HCT116 (cell line): ENCODE data around the gene ARID1A. TPM values are rescaled to one million over a fixed set of nuclear protein-coding genes. Genes with fewer than 3 reads are reported as not detected.
"Not testable (repeated sequence)": the region's sequence is repeated elsewhere in the genome, so short reads cannot be mapped to it uniquely, and the experiment has no call there.

Source experiments
- ATAC-seq: fragments of 200-7000 bp; cut with Tn5 transposase; 2 replicates; pipeline ENCODE4 v1.9.1; 2020; ENCODE audit warnings: mild to moderate bottlenecking, moderate library complexity
- BruUV-seq: library from RNA; stranded (reverse); fragments of 400-500 nt; replicated peaks from 2 replicates; lab custom pipeline; 2021; lab: Mats Ljungman, UMichigan
- CTCF ChIA-PET: fragments of 300-600 bp; sonication (Branson Sonifier 250); formaldehyde crosslinking; loops from one replicate; lab custom pipeline; 2021; ENCODE audit warnings: antibody characterized with exemption; lab: Charles Lee
- POLR2A ChIA-PET: fragments of 300-600, 350-600 bp; sonication (Branson Sonifier 250); formaldehyde crosslinking; loops from one replicate; lab custom pipeline; 2021; ENCODE audit warnings: antibody characterized with exemption; lab: Charles Lee
- RAD21 ChIA-PET, 2 experiments: fragments of 300-600 bp; sonication (Branson Sonifier 250); formaldehyde crosslinking; loops; one replicate each; lab custom pipeline; 2023; ENCODE audit warnings: low total read pairs in 2 of 2; ENCODE audit not compliant: uncharacterized antibody in 2 of 2, unreplicated experiment in 2 of 2, low non-redundant PET in 1 of 2; lab: Charles Lee
- DNase-seq: peaks from one replicate; pipeline ENCODE4 v3.0.0-alpha.2; 2010; ENCODE audit warnings: low read depth, low spot score
- H2AFZ ChIP-seq: fragments of 200-600 bp; shearing (Covaris generic), sonication (generic); 2 replicates; pipeline ENCODE4 v1.6.1; 2017; ENCODE audit warnings: low read depth, mixed run types, mixed read lengths, antibody characterized with exemption, low read length; ENCODE audit not compliant: poor library complexity, severe bottlenecking
- H3K27ac ChIP-seq: 2 replicates; pipeline ENCODE4 v1.5.1; 2012; ENCODE audit warnings: low read depth, low read length
- H3K27me3 ChIP-seq: fragments of 200-600 bp; sonication (generic); 2 replicates; pipeline ENCODE4 v1.6.1; 2016; ENCODE audit warnings: mixed run types, low read length, mixed read lengths; ENCODE audit not compliant: insufficient read depth
- H3K36me3 ChIP-seq, 2 experiments: fragments of 200-500 bp in 1 of 2; fragments of 200-600 bp in 1 of 2; sonication (Bioruptor generic) in 1 of 2; sonication (generic) in 1 of 2; 2 replicates each; pipeline versions ENCODE4 v1.5.1 to v1.6.1; 2014 to 2016; ENCODE audit warnings: low read length in 2 of 2, inconsistent platforms in 1 of 2, mixed read lengths in 1 of 2, mixed run types in 1 of 2; ENCODE audit not compliant: insufficient read depth in 2 of 2, control insufficient read depth in 1 of 2
- H3K4me1 ChIP-seq, 2 experiments: fragments of 200-600 bp in 1 of 2; sonication (generic) in 1 of 2; 2 replicates each; pipeline versions ENCODE4 v1.5.1 to v1.6.1; 2012 to 2017; ENCODE audit warnings: low read length in 2 of 2, inconsistent platforms in 1 of 2, mild to moderate bottlenecking in 1 of 2, mixed read lengths in 1 of 2, mixed run types in 1 of 2, moderate library complexity in 1 of 2; ENCODE audit not compliant: insufficient read depth in 2 of 2, control insufficient read depth in 1 of 2
- H3K4me2 ChIP-seq: fragments of 200-600 bp; sonication (generic); 2 replicates; pipeline ENCODE4 v1.6.1; 2017; ENCODE audit warnings: mixed run types, low read length, mixed read lengths
- H3K4me3 ChIP-seq, 2 experiments: fragments of 200-600 bp in 1 of 2; sonication (generic) in 1 of 2; replicated peaks in 1 of 2; 2 replicates each; pipeline ENCODE4 v1.5.1; 2011 to 2016; ENCODE audit warnings: low read length in 2 of 2, control low read depth in 1 of 2, low read depth in 1 of 2, mild to moderate bottlenecking in 1 of 2, mixed read lengths in 1 of 2, mixed run types in 1 of 2
- H3K79me2 ChIP-seq: fragments of 200-600 bp; sonication (generic); 2 replicates; pipeline ENCODE4 v1.6.1; 2017; ENCODE audit warnings: mild to moderate bottlenecking, mixed run types, low read length, moderate library complexity, mixed read lengths; ENCODE audit not compliant: insufficient read depth
- H3K9ac ChIP-seq: fragments of 200-600 bp; sonication (generic); 2 replicates; pipeline ENCODE4 v1.6.1; 2016; ENCODE audit warnings: low read length, mixed read lengths
- H3K9me2 ChIP-seq: fragments of 200-600 bp; sonication (generic), shearing (Covaris generic); 2 replicates; pipeline ENCODE4 v1.6.1; 2017; ENCODE audit warnings: mixed run types, mild to moderate bottlenecking, moderate library complexity; ENCODE audit not compliant: insufficient read depth
- H3K9me3 ChIP-seq, 2 experiments: fragments of 200-500 bp in 1 of 2; fragments of 200-600 bp in 1 of 2; sonication (Bioruptor generic) in 1 of 2; sonication (generic) in 1 of 2; 2 replicates each; pipeline ENCODE4 v1.6.1; 2014 to 2017; ENCODE audit warnings: low read length in 2 of 2, mixed read lengths in 2 of 2, inconsistent platforms in 1 of 2, low read depth in 1 of 2, mild to moderate bottlenecking in 1 of 2, mixed run types in 1 of 2, moderate library complexity in 1 of 2; ENCODE audit not compliant: control insufficient read depth in 1 of 2, insufficient read depth in 1 of 2
- H4K20me1 ChIP-seq: fragments of 200-600 bp; sonication (generic), shearing (Covaris generic); 2 replicates; pipeline ENCODE4 v1.6.1; 2017; ENCODE audit warnings: mixed run types, mild to moderate bottlenecking, moderate library complexity; ENCODE audit not compliant: insufficient read depth
- FOSL1 ChIP-seq: IDR thresholded peaks from 2 replicates; pipeline ENCODE4 v1.6.1; 2012; ENCODE audit warnings: low read depth
- JUND ChIP-seq: IDR thresholded peaks from 2 replicates; pipeline ENCODE4 v1.6.1; 2012
- SIN3A ChIP-seq: IDR thresholded peaks from 2 replicates; pipeline ENCODE4 v1.6.1; 2012; ENCODE audit warnings: low read depth
- intact Hi-C: fragments of 100-400 bp; cut with micrococcal nuclease; formaldehyde crosslinking; loops from 2 replicates; pipeline ENCODE4 v1.10.0; 2022
- total RNA-seq: library from RNA; stranded (reverse); gene quantifications from one replicate; pipeline ENCODE4 v1.2.1, GENCODE V29; 2021; ENCODE audit not compliant: unreplicated experiment
- TF ChIP-seq, protein P1 (sequence below), 3 experiments: fragments of 200-600 bp in 1 of 3; sonication (generic) in 1 of 3; IDR thresholded peaks in 2 of 3; conservative IDR thresholded peaks in 1 of 3; 2 replicates each; pipeline ENCODE4 v1.5.1; 2012 to 2017; ENCODE audit warnings: low read depth in 2 of 3, low read length in 2 of 3, antibody characterized with exemption in 1 of 3, borderline replicate concordance in 1 of 3, control low read depth in 1 of 3, mild to moderate bottlenecking in 1 of 3, mixed read lengths in 1 of 3, mixed run types in 1 of 3, moderate library complexity in 1 of 3; ENCODE audit not compliant: insufficient read depth in 1 of 3

The ARID1A gene
- total RNA-seq, 1 experiment from 2014 or later: 62.8 TPM

DNA sequence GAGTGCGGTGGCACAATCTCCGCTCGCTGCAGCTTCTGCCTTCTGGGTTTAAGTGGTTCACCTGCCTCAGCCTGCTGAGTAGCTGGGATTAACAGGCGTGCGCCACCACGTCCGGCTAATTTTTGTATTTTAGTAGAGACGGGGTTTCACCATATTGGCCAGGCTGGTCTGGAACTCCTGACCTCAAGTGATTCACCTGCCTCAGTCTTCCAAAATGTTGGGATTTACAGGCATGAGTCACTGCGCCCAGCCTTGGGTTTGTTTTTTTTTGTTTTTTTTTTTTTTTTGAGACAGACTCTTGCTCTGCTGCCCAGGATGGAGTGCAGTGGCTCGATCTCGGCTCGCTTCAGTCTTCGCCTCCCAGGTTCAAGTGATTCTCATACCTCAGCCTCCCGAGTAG is 30.1 kb downstream of the ARID1A start:
- ATAC-seq, H3K9me3 ChIP-seq, BruUV-seq, H3K9ac ChIP-seq, H3K27ac ChIP-seq, H3K27me3 ChIP-seq, H3K9me2 ChIP-seq, CTCF ChIA-PET, DNase-seq, POLR2A ChIA-PET, H2AFZ ChIP-seq, H3K4me3 ChIP-seq: not testable (repeated sequence)
- Histone ChIP-seq H4K20me1 (peaks cover 27% of the 10 kb centered on the region; the same call in 1 of the 2 replicates), H3K4me1 (peaks cover 42 to 64% of the 10 kb centered on the region in 2 experiments), H3K4me2 (peak overlapping the region; percentile 35; the same call in 1 of the 2 replicates), H3K36me3 (peaks cover 13% of the 10 kb centered on the region in 2 experiments), H3K79me2 (peaks cover 99% of the 10 kb centered on the region)
- RAD21 ChIA-PET: interaction anchor here in 1 of 2 experiments (0.7 kb wide), 1 partner anchor 63 kb away, joined by 4 read pairs; no protein-coding TSS in a partner anchor
- TF ChIP-seq JUND (peak; percentile 41; the same call in 1 of the 2 replicates), FOSL1 (0 out of 2 replicates have a peak, but pooled peaks have one; percentile 30)
- intact Hi-C loops: loop anchor here (5.0 kb wide), 1 partner anchor 46 kb away; no protein-coding TSS in a partner anchor

GRCh38 chr1:26726784-26727183 is 31.0 kb downstream of the ARID1A start:
- BruUV-seq: no TSS peak
- Histone ChIP-seq H3K79me2 (peaks cover 98% of the 10 kb centered on the region), H3K27me3 (no peaks in the 10 kb centered on the region), H3K9ac (no peak overlapping the region), H3K4me1 (peaks cover 42 to 58% of the 10 kb centered on the region in 2 experiments), H3K4me2 (no peak overlapping the region), H3K27ac (no peak overlapping the region), H3K9me3 (no peaks in the 10 kb centered on the region), H2AFZ (no peak overlapping the region), H3K9me2 (no peaks in the 10 kb centered on the region), H3K36me3 (peaks cover 18 to 21% of the 10 kb centered on the region in 2 experiments), H3K4me3 (no peak overlapping the region), H4K20me1 (peaks cover 27% of the 10 kb centered on the region; the same call in 1 of the 2 replicates)
- CTCF ChIA-PET: no interaction called here
- no peak for ATAC-seq
- intact Hi-C loops: loop anchor here (5.0 kb wide), 1 partner anchor 46 kb away; no protein-coding TSS in a partner anchor
- POLR2A ChIA-PET: no interaction called here
- TF ChIP-seq, protein P1, sequence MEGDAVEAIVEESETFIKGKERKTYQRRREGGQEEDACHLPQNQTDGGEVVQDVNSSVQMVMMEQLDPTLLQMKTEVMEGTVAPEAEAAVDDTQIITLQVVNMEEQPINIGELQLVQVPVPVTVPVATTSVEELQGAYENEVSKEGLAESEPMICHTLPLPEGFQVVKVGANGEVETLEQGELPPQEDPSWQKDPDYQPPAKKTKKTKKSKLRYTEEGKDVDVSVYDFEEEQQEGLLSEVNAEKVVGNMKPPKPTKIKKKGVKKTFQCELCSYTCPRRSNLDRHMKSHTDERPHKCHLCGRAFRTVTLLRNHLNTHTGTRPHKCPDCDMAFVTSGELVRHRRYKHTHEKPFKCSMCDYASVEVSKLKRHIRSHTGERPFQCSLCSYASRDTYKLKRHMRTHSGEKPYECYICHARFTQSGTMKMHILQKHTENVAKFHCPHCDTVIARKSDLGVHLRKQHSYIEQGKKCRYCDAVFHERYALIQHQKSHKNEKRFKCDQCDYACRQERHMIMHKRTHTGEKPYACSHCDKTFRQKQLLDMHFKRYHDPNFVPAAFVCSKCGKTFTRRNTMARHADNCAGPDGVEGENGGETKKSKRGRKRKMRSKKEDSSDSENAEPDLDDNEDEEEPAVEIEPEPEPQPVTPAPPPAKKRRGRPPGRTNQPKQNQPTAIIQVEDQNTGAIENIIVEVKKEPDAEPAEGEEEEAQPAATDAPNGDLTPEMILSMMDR (IDR thresholded peaks at IDR 0.05 in 2 of 3, conservative IDR thresholded peaks at IDR 0.05 in 1 of 3; ENCODE audit: borderline replicate concordance in 1 of 3, insufficient read depth in 1 of 3, low read depth in 2 of 3, low read length in 2 of 3): no peak
- TF ChIP-seq SIN3A: 0 out of 2 replicates have a peak, but pooled peaks have one; percentile 6
- no peak for DNase-seq
- RAD21 ChIA-PET: interaction anchor here in 1 of 2 experiments (0.7 kb wide), 1 partner anchor 62 kb away, joined by 4 read pairs; no protein-coding TSS in a partner anchor
